IMR-90 (cell line): Measurements from ENCODE around the gene PLIN5. TPM values are rescaled to one million over a fixed set of nuclear protein-coding genes. Genes with fewer than 3 reads are reported as not detected.

ENCODE experiments used
- ATAC-seq: fragments of 200-7000 bp; cut with Tn5 transposase; 2 replicates; pipeline ENCODE4 v1.9.1; 2020; ENCODE audit warnings: low read depth, mild to moderate bottlenecking, moderate library complexity
- BruUV-seq: library from RNA; stranded (reverse); fragments of 400-500 nt; replicated peaks from 2 replicates; lab custom pipeline; 2021; lab: Mats Ljungman, UMichigan
- CTCF ChIA-PET: fragments of 300-600 bp; formaldehyde crosslinking; extraction: SDS; loops from one replicate; lab custom pipeline; 2021; ENCODE audit warnings: antibody characterized with exemption; lab: Yijun Ruan, JAX
- POLR2A ChIA-PET: fragments of 300-600 bp; sonication (Branson Sonifier 250); formaldehyde crosslinking; loops from one replicate; lab custom pipeline; 2022; ENCODE audit warnings: antibody characterized with exemption; ENCODE audit not compliant: unreplicated experiment; lab: Charles Lee
- DNase-seq: peaks from one replicate; pipeline ENCODE4 v3.0.0; 2013
- H2AFZ ChIP-seq: replicated peaks from 2 replicates; pipeline ENCODE3; 2013; ENCODE audit warnings: low read length, mild to moderate bottlenecking; ENCODE audit not compliant: poor library complexity
- H2AK5ac ChIP-seq: 2 replicates; pipeline ENCODE4 v1.6.1; 2013; ENCODE audit warnings: low read depth, low read length, inconsistent platforms
- H2AK9ac ChIP-seq: replicated peaks from 2 replicates; pipeline ENCODE3; 2013; ENCODE audit warnings: mild to moderate bottlenecking, low read depth, low read length, moderate library complexity; ENCODE audit not compliant: poor library complexity
- H2BK120ac ChIP-seq: 2 replicates; pipeline ENCODE4 v1.6.1; 2013; ENCODE audit warnings: low read depth, low read length, inconsistent platforms
- H2BK15ac ChIP-seq: 3 replicates; pipeline ENCODE4 v1.6.1; 2013; ENCODE audit warnings: low read depth, low read length, inconsistent platforms
- H2BK20ac ChIP-seq: 2 replicates; pipeline ENCODE4 v1.6.1; 2013; ENCODE audit warnings: low read depth, mild to moderate bottlenecking, inconsistent platforms, low read length, moderate library complexity
- H2BK5ac ChIP-seq: 2 replicates; pipeline ENCODE4 v1.6.1; 2013; ENCODE audit warnings: mild to moderate bottlenecking, low read depth, low read length, inconsistent platforms; ENCODE audit not compliant: poor library complexity, severe bottlenecking
- H3K14ac ChIP-seq: replicated peaks from 2 replicates; pipeline ENCODE4 v1.6.1; 2013; ENCODE audit warnings: low read depth, low read length, inconsistent platforms
- H3K18ac ChIP-seq: 2 replicates; pipeline ENCODE4 v1.6.1; 2013; ENCODE audit warnings: low read depth, low read length, control low read depth
- H3K23ac ChIP-seq: 2 replicates; pipeline ENCODE4 v1.6.1; 2013; ENCODE audit warnings: low read depth, low read length, inconsistent platforms
- H3K27ac ChIP-seq: 2 replicates; pipeline ENCODE4 v1.5.1; 2013; ENCODE audit warnings: mild to moderate bottlenecking, control low read depth, low read length; ENCODE audit not compliant: insufficient read depth
- H3K27me3 ChIP-seq: 2 replicates; pipeline ENCODE4 v1.6.1; 2013; ENCODE audit warnings: low read length; ENCODE audit not compliant: control insufficient read depth, insufficient read depth
- H3K36me3 ChIP-seq: 2 replicates; pipeline ENCODE4 v1.6.1; 2013; ENCODE audit warnings: low read length, mixed read lengths; ENCODE audit not compliant: control insufficient read depth, insufficient read depth
- H3K4ac ChIP-seq: 2 replicates; pipeline ENCODE4 v1.6.1; 2013; ENCODE audit warnings: low read depth, low read length, inconsistent platforms
- H3K4me1 ChIP-seq: 2 replicates; pipeline ENCODE4 v1.6.1; 2013; ENCODE audit warnings: low read length, mixed read lengths; ENCODE audit not compliant: control insufficient read depth, insufficient read depth
- H3K4me2 ChIP-seq: 2 replicates; pipeline ENCODE4 v1.6.1; 2013; ENCODE audit warnings: low read depth, mild to moderate bottlenecking, control low read depth, low read length, moderate library complexity
- H3K4me3 ChIP-seq: 2 replicates; pipeline ENCODE4 v1.5.1; 2013; ENCODE audit warnings: low read depth, mild to moderate bottlenecking, control low read depth, low read length, moderate library complexity; ENCODE audit not compliant: insufficient read depth
- H3K56ac ChIP-seq: 2 replicates; pipeline ENCODE4 v1.6.1; 2013; ENCODE audit warnings: low read length, inconsistent platforms; ENCODE audit not compliant: insufficient read depth; ENCODE audit errors: extremely low read depth
- H3K79me1 ChIP-seq, 2 experiments: 2 replicates each; pipeline ENCODE4 v1.6.1; 2013; ENCODE audit warnings: low read length in 2 of 2, inconsistent platforms in 1 of 2, low read depth in 1 of 2
- H3K9ac ChIP-seq: 2 replicates; pipeline ENCODE4 v1.6.1; 2013; ENCODE audit warnings: low read depth, low read length, control low read depth
- H3K9me1 ChIP-seq: 2 replicates; pipeline ENCODE4 v1.6.1; 2013; ENCODE audit warnings: low read length, inconsistent platforms; ENCODE audit not compliant: insufficient read depth
- H3K9me3 ChIP-seq: 2 replicates; pipeline ENCODE4 v1.6.1; 2013; ENCODE audit warnings: low read length; ENCODE audit not compliant: control insufficient read depth, insufficient read depth
- H4K20me1 ChIP-seq: 2 replicates; pipeline ENCODE4 v1.6.1; 2013; ENCODE audit warnings: low read length, inconsistent platforms; ENCODE audit not compliant: insufficient read depth
- H4K5ac ChIP-seq: 2 replicates; pipeline ENCODE4 v1.6.1; 2013; ENCODE audit warnings: mild to moderate bottlenecking, low read depth, low read length, control low read depth
- H4K8ac ChIP-seq, 2 experiments: 2 replicates each; pipeline ENCODE4 v1.6.1; 2013; ENCODE audit warnings: low read depth in 2 of 2, low read length in 2 of 2, control low read depth in 1 of 2, inconsistent platforms in 1 of 2
- H4K91ac ChIP-seq: 2 replicates; pipeline ENCODE4 v1.6.1; 2013; ENCODE audit warnings: low read depth, low read length, inconsistent platforms; ENCODE audit not compliant: insufficient read depth
- BHLHE40 ChIP-seq: fragments of 150-350 bp; IDR thresholded peaks from 2 replicates; pipeline ENCODE4 v1.6.1; 2016; ENCODE audit warnings: mild to moderate bottlenecking, low read depth, low read length
- CEBPB ChIP-seq: IDR thresholded peaks from 2 replicates; pipeline ENCODE4 v1.6.1; 2012; ENCODE audit warnings: low read depth, low read length, improper control_type of control experiment
- CHD1 ChIP-seq: IDR thresholded peaks from 2 replicates; pipeline ENCODE4 v1.6.1; 2012; ENCODE audit warnings: low read depth, low read length, improper control_type of control experiment
- FOS ChIP-seq: fragments of 150-350 bp; IDR thresholded peaks from 2 replicates; pipeline ENCODE4 v1.6.1; 2016; ENCODE audit warnings: low read depth, low read length
- NFE2L2 ChIP-seq: fragments of 150-350 bp; IDR thresholded peaks from 2 replicates; pipeline ENCODE4 v1.6.1; 2016; ENCODE audit warnings: low read depth, mild to moderate bottlenecking, low read length
- POLR2A ChIP-seq: IDR thresholded peaks from 2 replicates; pipeline ENCODE4 v1.6.1; 2012; ENCODE audit warnings: mild to moderate bottlenecking, low read depth, low read length
- RCOR1 ChIP-seq: IDR thresholded peaks from 2 replicates; pipeline ENCODE4 v1.6.1; 2012; ENCODE audit warnings: mild to moderate bottlenecking, low read length, improper control_type of control experiment; ENCODE audit not compliant: insufficient replicate concordance
- RFX5 ChIP-seq: IDR thresholded peaks from 2 replicates; pipeline ENCODE4 v1.8.0; 2012; ENCODE audit warnings: low read depth, mild to moderate bottlenecking, low read length, moderate library complexity
- WGBS, 2 experiments: methylation state at CpG; one replicate each; pipeline versions ENCODE4 v1.1.5 to v1.1.7; 2013; ENCODE audit warnings: missing lambda C conversion rate in 2 of 2; ENCODE audit not compliant: insufficient read length in 1 of 2; ENCODE audit errors: extremely low coverage in 2 of 2; 5-methylcytosine and 5-hydroxymethylcytosine counted together
- dilution Hi-C: fragments of 300-500 bp; cut with HindIII; formaldehyde crosslinking; loops from one replicate; pipeline ENCODE4 v1.14.3; 2018; ENCODE audit warnings: low sequenced_read_pairs; ENCODE audit not compliant: unreplicated experiment
- in situ Hi-C: fragments of 300-500 bp; cut with MboI; formaldehyde crosslinking; loops from 3 replicates; pipeline ENCODE4 v1.14.3; 2019; ENCODE audit warnings: low sequenced_read_pairs, inconsistent platforms, mixed read lengths
- intact Hi-C: fragments of 100-400 bp; cut with micrococcal nuclease; formaldehyde crosslinking; loops from 2 replicates; pipeline ENCODE4 v1.10.0; 2022
- polyA plus RNA-seq, 3 experiments: library from polyadenylated mRNA; depleted of rRNA; stranded (reverse); fragments of >200 nt; gene quantifications; 2 replicates each; pipeline ENCODE4 v1.2.3, GENCODE V29; 2012; ENCODE audit warnings: low replicate concordance in 1 of 3
- total RNA-seq: library from RNA; depleted of rRNA; stranded (reverse); fragments of >200 nt; gene quantifications from 2 replicates; pipeline ENCODE4 v1.2.3, GENCODE V29; 2012

Gene PLIN5
- total and polyA plus RNA-seq, 2 of the 4 experiments (the other 2 are of a cell fraction) = not detected

GRCh38 chr19:4508698-4509097 lies 26.3 kb downstream of the PLIN5 start (continued):
- TF ChIP-seq NFE2L2 (no peak), BHLHE40 (no peak), CEBPB (no peak), RCOR1 (no peak), FOS (no peak), POLR2A (no peak), CHD1 (no peak), RFX5 (no peak)

GRCh38 chr19:4507804-4508203 lies 27.2 kb downstream of the PLIN5 start:
- Histone ChIP-seq H3K9me3 (no peaks in the 10 kb centered on the region), H3K14ac (no peak overlapping the region), H2AK5ac (no peak overlapping the region), H4K20me1 (no peaks in the 10 kb centered on the region), H3K23ac (no peak overlapping the region), H3K27ac (no peak overlapping the region), H2BK15ac (no peak overlapping the region), H3K4ac (no peak overlapping the region), H4K8ac (no peak overlapping the region), H4K91ac (no peak overlapping the region), H3K36me3 (peaks cover 22% of the 10 kb centered on the region), H3K9me1 (peaks cover 8% of the 10 kb centered on the region; the same call in 1 of the 2 replicates), H3K18ac (no peak overlapping the region), H3K9ac (no peak overlapping the region), H3K4me1 (peaks cover 4% of the 10 kb centered on the region), H2BK120ac (no peak overlapping the region), H2AFZ (no peak overlapping the region), H3K79me1 (peaks cover 0 to 8% of the 10 kb centered on the region in 2 experiments; a peak in 1 of 4 replicates), H4K5ac (no peak overlapping the region), H3K27me3 (no peaks in the 10 kb centered on the region), H3K4me3 (no peak overlapping the region), H3K56ac (no peak overlapping the region), H2BK20ac (no peak overlapping the region), H3K4me2 (no peak overlapping the region), H2AK9ac (no peak overlapping the region), H2BK5ac (no peak overlapping the region)
- ATAC-seq = no peak
- no peak for TF ChIP-seq BHLHE40
- TF ChIP-seq NFE2L2 = no peak
- no peak for DNase-seq
- WGBS, 2 experiments = 82% methylated on average over 9 of the region's 17 CpGs; no CpG with 5 or more reads in 1 of the 2 experiments
- dilution Hi-C loops (no loop called here), in situ Hi-C loops (no loop called here), intact Hi-C loops (no loop called here)
- POLR2A ChIA-PET = no interaction called here
- BruUV-seq = no TSS peak
- CTCF ChIA-PET = no interaction called here
